Activated CD4-positive, alpha-beta T cell treated with anti-CD3 and anti-CD28 coated beads for 36 hours (primary cell): ENCODE results near the gene TCF12. TPM values are rescaled to one million over a fixed set of nuclear protein-coding genes. Genes with fewer than 3 reads are reported as not detected.

Experiments
- ATAC-seq: fragments of 200-7000 bp; cut with Tn5 transposase; one replicate; pipeline ENCODE4 v1.10.0; 2021; ENCODE audit warnings: mild to moderate bottlenecking, moderate library complexity
- CTCF ChIA-PET: fragments of 350-600 bp; sonication (Branson Sonifier 250); formaldehyde crosslinking; loops from one replicate; lab custom pipeline; 2021; ENCODE audit warnings: antibody characterized with exemption; lab: Charles Lee
- POLR2A ChIA-PET: fragments of 350-600 bp; sonication (Branson Sonifier 250); formaldehyde crosslinking; loops from one replicate; lab custom pipeline; 2021; ENCODE audit warnings: antibody characterized with exemption, inconsistent platforms; lab: Charles Lee
- DNase-seq: peaks from one replicate; pipeline ENCODE4 v3.0.0-alpha.2; 2020
- H3K27ac Mint-ChIP-seq: one replicate; pipeline ENCODE4 v1.8.0; 2021; ENCODE audit warnings: mixed read lengths
- H3K27me3 Mint-ChIP-seq: one replicate; pipeline ENCODE4 v1.8.0; 2021; ENCODE audit warnings: mixed read lengths
- H3K36me3 Mint-ChIP-seq: one replicate; pipeline ENCODE4 v1.8.0; 2021; ENCODE audit warnings: low read depth, mixed read lengths
- H3K4me1 Mint-ChIP-seq: one replicate; pipeline ENCODE4 v1.8.0; 2021; ENCODE audit warnings: mixed read lengths
- H3K4me3 Mint-ChIP-seq: one replicate; pipeline ENCODE4 v1.8.0; 2021; ENCODE audit warnings: mild to moderate bottlenecking, moderate library complexity, mixed read lengths
- H3K9me3 Mint-ChIP-seq: one replicate; pipeline ENCODE4 v1.8.0; 2021; ENCODE audit warnings: low read depth, mixed read lengths
- intact Hi-C, 2 experiments: fragments of 100-400 bp; cut with DNase I in 1 of 2; cut with micrococcal nuclease in 1 of 2; formaldehyde crosslinking; loops; one replicate each; pipeline versions ENCODE4 v1.14.2 to v1.15.1; 2022 to 2024; cut with DNase I, micrococcal nuclease
- total RNA-seq, 2 experiments: library from RNA; stranded (reverse); gene quantifications; one replicate each; pipeline ENCODE4 v1.2.3, GENCODE V29; 2021

Gene TCF12
- total RNA-seq, 2 experiments from 2014 or later = 61.1 to 74.9 TPM

DNA sequence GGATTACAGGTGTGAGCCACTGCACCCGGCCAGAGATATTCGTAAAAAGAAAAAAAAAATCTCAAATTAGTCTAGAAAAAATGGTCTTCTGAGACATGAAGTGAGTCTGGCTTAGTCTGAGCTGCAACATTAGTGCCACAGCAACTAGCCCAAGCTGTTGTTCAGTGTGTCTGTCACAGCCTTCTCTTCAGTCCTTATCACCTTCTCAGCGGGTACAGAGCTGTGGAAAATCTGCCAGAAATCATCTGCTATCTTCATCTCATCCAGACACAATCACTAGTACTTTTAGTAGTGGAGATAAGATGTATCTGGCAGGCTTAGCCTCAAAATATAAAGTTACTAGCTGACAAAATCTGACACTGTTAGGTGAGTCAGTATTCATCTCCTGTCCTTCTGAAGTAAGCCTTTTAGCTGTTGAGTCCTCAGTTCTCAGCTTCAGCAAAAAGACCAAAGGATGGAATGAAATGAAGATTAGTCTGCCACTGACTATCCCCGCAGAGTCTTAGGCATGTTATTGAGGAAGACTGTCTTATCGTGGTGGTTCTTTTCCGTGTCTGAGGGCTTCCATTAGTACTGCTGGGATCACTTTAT, 337.4 kb downstream of the TCF12 start:
- Mint-ChIP-seq H3K36me3 (peaks cover 13% of the 10 kb centered on the region), H3K4me3 (no peak overlapping the region), H3K4me1 (no peaks in the 10 kb centered on the region), H3K27me3 (no peaks in the 10 kb centered on the region), H3K27ac (no peak overlapping the region), H3K9me3 (no peaks in the 10 kb centered on the region)
- ChIA-PET CTCF (interaction anchor here (0.6 to 1.0 kb wide), 2 partner anchors 14 to 105 kb away, joined by 3 read pairs; no protein-coding TSS in a partner anchor), POLR2A (no interaction called here)
- ATAC-seq (no peak), DNase-seq (no peak)
- intact Hi-C loops = no loop called here

DNA sequence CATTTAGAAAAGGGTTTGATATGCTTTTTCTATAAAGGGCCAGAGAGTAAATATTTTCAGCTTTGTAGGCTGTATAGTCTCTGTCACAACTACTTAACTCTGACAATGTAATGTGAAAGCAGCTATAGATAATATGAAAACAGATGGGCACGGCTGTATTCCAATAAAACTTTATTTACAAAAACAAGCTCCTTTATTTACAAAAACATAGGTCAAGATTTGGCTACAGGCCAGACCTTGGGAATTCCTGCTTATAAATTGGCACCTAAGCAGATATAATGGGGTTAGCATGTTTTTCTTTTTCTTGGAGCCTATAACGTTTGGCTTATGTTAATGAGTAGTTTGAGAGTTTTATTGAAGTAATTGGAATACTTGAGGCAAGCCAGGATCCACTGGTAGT, 338.5 kb downstream of the TCF12 start:
- Mint-ChIP-seq H3K9me3 (no peaks in the 10 kb centered on the region), H3K27me3 (no peaks in the 10 kb centered on the region), H3K4me1 (no peaks in the 10 kb centered on the region), H3K4me3 (no peak overlapping the region), H3K27ac (no peak overlapping the region), H3K36me3 (peaks cover 13% of the 10 kb centered on the region)
- ChIA-PET CTCF (interaction anchor here (0.5 kb wide), 1 partner anchor 119 kb away, joined by 4 read pairs; no protein-coding TSS in a partner anchor), POLR2A (no interaction called here)
- intact Hi-C loops = no loop called here
- ATAC-seq (no peak), DNase-seq (no peak)

DNA sequence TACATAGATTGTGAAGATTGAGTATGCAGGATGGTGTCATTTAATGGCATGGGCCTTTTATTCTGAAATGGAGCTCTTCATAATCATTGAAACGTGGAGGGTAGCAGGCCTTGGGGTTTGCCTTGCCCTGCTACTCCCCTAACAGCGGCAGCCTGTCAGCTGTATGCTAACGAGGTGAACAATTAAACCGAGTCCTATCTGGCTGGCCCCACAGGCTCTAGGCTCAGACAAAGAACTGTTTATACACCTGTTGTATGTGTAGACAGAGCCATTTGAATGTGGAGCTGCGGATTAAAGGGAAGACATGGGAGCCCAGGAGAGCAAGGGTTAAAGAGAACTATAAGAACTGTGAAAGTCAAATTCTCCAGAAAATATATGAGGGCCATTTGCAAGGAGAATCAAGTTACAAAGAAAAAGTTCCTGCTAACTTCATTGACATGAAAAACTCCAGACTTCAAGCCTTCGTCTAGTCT, 341.2 kb downstream of the TCF12 start:
- DNase-seq (no peak), ATAC-seq (no peak)
- intact Hi-C loops = no loop called here
- Mint-ChIP-seq H3K27me3 (no peaks in the 10 kb centered on the region), H3K27ac (no peak overlapping the region), H3K4me1 (no peaks in the 10 kb centered on the region), H3K4me3 (no peak overlapping the region), H3K36me3 (peaks cover 16% of the 10 kb centered on the region), H3K9me3 (no peaks in the 10 kb centered on the region)
- ChIA-PET POLR2A (no interaction called here), CTCF (interaction anchor here (1.2 to 1.3 kb wide), 2 partner anchors 11 to 46 kb away, joined by 3 to 4 read pairs; no protein-coding TSS in a partner anchor)

DNA sequence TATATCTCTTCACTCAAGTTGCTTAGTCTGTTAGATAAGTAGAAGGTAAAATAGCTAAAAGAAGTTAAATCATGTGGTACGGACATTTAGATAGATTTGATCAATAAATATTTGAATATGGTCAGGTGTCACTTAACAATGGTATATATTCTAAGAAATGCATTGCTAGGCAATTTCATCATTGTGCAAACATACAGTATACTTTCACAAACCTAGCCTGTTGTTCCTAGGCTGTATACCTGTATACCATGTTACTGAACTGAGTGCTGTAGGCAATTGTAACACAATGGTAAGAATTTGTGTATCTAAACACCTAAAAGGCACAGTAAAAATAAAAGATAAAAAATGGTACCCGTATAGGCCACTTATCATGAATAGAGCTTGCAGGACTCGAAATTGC, 345.1 kb downstream of the TCF12 start:
- Mint-ChIP-seq H3K27ac (no peak overlapping the region), H3K27me3 (no peaks in the 10 kb centered on the region), H3K4me1 (no peaks in the 10 kb centered on the region), H3K9me3 (no peaks in the 10 kb centered on the region), H3K4me3 (no peak overlapping the region), H3K36me3 (peaks cover 12% of the 10 kb centered on the region)
- CTCF ChIA-PET = interaction anchor here (0.7 to 1.5 kb wide), 2 partner anchors 10 to 165 kb away, joined by 3 to 5 read pairs; no protein-coding TSS in a partner anchor
- no peak for ATAC-seq
- intact Hi-C loops = no loop called here
- POLR2A ChIA-PET = no interaction called here
- DNase-seq = no peak

DNA sequence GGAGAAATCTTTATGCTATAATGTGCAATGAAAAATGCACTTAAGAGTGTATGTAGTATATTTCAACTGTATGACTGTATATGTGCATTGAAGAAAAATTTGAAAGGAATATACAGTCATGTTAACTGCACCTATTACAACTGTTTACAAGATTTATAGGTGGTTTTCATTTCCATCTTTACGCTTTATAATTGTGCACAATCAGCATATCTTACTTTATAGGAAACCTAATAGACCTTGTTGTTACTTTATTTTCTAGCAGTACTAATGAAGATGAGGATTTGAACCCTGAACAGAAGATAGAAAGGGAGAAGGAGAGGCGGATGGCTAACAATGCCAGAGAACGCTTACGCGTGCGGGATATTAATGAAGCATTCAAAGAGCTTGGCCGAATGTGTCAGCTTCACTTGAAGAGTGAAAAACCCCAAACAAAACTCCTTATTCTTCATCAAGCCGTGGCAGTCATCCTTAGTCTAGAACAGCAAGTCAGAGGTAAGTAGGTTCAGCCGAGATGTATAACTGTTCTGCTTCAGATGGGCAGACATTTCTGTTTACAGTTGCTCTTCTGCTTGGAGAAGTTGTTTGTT, 354.4 kb downstream of the TCF12 start:
- Mint-ChIP-seq H3K27me3 (no peaks in the 10 kb centered on the region), H3K4me3 (no peak overlapping the region), H3K9me3 (no peaks in the 10 kb centered on the region), H3K4me1 (no peaks in the 10 kb centered on the region), H3K27ac (no peak overlapping the region), H3K36me3 (peaks cover 31% of the 10 kb centered on the region)
- ChIA-PET CTCF (no interaction called here), POLR2A (no interaction called here)
- intact Hi-C loops = no loop called here
- no peak for ATAC-seq
- DNase-seq = no peak

DNA sequence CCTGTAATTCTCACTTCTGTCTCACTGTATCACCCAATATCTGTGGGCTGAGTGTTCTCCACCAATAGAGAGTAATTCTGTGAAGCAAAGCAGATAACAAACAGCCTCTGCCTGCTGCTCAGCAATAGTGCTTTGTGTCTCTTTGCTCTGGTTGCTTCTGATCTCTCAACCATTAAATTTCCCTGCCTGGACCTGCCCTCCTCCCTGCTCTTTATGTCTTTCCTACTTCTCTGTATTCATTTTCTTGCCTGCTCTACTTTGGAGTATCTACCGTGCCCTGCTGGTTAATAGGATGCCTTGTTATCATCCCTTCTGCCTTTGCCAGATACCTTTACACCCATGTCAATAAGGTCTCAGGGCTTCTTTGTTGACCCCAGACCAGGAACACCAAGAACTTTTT, 355.0 kb downstream of the TCF12 start:
- intact Hi-C loops = no loop called here
- H3K9me3 Mint-ChIP-seq = no peaks in the 10 kb centered on the region
- H3K27ac Mint-ChIP-seq = no peak overlapping the region
- H3K4me3 Mint-ChIP-seq = no peak overlapping the region
- POLR2A ChIA-PET = no interaction called here
- DNase-seq (no peak), ATAC-seq (no peak)
- CTCF ChIA-PET = no interaction called here
- no peaks in the 10 kb centered on the region for H3K27me3 Mint-ChIP-seq
- H3K36me3 Mint-ChIP-seq = peaks cover 33% of the 10 kb centered on the region
- no peaks in the 10 kb centered on the region for H3K4me1 Mint-ChIP-seq

DNA sequence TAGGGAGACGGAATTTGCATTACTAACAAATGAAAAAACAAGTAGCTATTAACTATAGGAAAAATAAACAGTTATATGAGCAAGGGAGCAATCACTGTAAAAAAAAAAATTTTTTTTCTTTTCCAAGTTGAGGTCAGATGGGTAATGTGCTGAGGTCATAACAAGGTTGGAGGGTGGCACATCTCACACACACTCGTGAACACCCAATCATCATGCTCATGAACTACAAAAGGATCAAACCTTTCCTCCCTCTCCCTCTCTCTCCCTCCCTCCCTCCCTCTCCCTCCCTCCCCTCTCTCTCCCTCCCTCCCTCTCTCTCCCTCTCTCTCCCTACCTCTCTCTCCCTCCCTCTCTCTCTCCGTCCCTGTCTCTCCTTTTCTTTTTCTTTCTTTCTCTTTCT, 360.0 kb downstream of the TCF12 start:
- ChIA-PET POLR2A (interaction anchor here (0.7 kb wide), 1 partner anchor 129 kb away, joined by 7 read pairs; no protein-coding TSS in a partner anchor), CTCF (interaction anchor here (1.3 kb wide), 1 partner anchor 28 kb away, joined by 5 read pairs; no protein-coding TSS in a partner anchor)
- no peak for ATAC-seq
- Mint-ChIP-seq H3K4me1 (no peaks in the 10 kb centered on the region), H3K36me3 (peaks cover 37% of the 10 kb centered on the region), H3K9me3 (no peaks in the 10 kb centered on the region), H3K27ac (no peak overlapping the region), H3K4me3 (no peak overlapping the region), H3K27me3 (no peaks in the 10 kb centered on the region)
- intact Hi-C loops = no loop called here
- DNase-seq = no peak

DNA sequence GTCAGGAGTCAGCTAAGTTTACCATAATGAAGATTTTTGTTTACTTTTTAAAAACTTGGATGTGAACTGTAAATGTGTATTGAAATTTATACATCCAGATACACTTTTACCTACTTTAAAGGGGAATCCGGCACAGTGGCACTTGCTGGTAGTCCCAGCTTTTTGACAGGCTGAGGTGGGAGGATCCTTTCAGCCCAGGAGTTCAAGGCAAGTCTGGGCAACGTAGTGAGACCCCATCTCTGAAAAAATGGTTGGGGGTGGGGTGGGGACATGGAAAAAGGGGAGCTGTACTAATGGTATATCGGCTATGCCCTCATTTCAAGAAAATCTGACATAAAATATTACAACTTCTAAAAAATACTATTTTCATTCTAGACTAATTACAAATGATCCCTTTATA, 362.0 kb downstream of the TCF12 start:
- no peak for ATAC-seq
- Mint-ChIP-seq H3K36me3 (peaks cover 40% of the 10 kb centered on the region), H3K27ac (no peak overlapping the region), H3K4me1 (peaks cover 3% of the 10 kb centered on the region), H3K9me3 (no peaks in the 10 kb centered on the region), H3K4me3 (no peak overlapping the region), H3K27me3 (no peaks in the 10 kb centered on the region)
- POLR2A ChIA-PET = no interaction called here
- CTCF ChIA-PET = interaction anchor here (0.7 to 1.1 kb wide), 3 partner anchors 16 to 152 kb away, joined by 3 read pairs; no protein-coding TSS in a partner anchor
- no peak for DNase-seq
- intact Hi-C loops = no loop called here

DNA sequence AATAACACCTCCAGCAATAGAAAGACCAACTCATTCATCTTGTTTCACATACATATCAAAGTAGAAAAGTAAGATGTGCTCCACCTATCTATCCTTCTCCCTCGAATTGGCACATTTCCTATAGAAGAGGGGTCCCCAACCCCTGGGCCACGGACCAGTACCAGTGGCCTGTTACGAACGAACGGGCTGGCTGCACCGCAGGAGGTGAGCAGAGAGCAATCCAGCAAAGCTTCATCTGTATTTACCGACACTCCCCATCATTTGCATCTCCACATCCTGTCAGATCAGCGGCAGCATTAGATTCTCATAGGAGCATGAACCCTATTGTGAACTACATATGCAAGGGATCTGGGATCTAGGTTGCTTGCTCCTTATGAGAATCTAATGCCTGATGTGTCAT, 362.9 kb downstream of the TCF12 start:
- DNase-seq (no peak), ATAC-seq (no peak)
- intact Hi-C loops = no loop called here
- Mint-ChIP-seq H3K4me3 (no peak overlapping the region), H3K9me3 (no peaks in the 10 kb centered on the region), H3K27me3 (no peaks in the 10 kb centered on the region), H3K36me3 (peaks cover 37% of the 10 kb centered on the region), H3K4me1 (peaks cover 3% of the 10 kb centered on the region), H3K27ac (no peak overlapping the region)
- ChIA-PET CTCF (interaction anchor here (1.0 to 1.4 kb wide), 3 partner anchors 16 to 42 kb away, joined by 3 read pairs; no protein-coding TSS in a partner anchor), POLR2A (no interaction called here)

DNA sequence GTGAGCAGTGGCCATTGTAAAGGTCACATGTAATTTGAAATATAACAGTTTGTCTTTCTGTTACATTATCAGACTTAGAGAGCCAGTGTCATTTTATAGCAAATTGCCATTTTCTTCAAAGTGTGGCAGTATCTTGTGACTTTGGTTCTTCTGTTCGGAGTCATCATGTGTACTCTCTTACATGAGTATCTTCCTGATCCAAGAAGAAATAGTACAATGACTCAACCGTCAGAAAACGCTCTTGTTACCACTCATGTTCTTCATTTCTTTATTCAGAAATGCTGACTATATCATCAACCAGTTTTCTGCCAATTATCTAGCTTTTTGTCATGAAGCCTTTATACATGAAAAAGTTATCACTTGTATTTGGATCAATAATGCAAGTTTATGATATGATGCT, 364.2 kb downstream of the TCF12 start:
- H3K4me3 Mint-ChIP-seq = no peak overlapping the region
- POLR2A ChIA-PET = interaction anchor here (0.6 kb wide), 1 partner anchor 40 kb away, joined by 11 read pairs; no protein-coding TSS in a partner anchor
- H3K27ac Mint-ChIP-seq = no peak overlapping the region

DNA sequence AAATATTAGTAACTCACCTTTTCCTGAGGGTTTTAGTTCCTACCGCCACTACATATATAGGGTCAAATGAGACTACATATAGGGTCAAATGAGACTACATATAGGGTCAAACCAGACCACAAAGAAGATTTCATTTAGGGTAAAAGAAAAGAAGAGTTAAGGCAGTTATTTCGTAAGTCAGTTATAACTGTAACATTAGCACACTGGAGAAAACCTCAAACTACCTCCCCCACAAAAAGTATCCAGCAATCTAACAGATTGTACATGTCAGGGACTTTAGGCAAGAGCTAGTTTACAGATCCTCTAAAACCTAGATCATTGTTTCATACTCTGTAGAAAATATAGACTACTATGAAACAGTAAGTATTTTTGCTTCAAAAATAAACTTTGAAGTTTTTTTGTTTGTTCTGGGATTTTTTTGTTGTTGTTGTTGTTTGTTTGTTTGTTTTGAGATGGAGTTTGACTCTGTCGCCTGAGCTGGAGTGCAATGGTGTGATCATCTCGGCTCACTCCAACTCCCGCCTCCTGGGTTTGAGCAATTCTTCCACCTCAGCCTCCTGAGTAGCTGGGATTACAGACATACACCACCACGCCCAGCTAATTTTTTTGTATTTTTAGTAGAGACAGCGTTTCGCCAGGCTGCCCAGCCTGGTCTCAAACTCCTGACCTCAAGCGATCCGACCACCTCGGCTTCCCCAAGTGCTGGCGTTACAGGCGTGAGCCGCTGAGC, 365.5 kb downstream of the TCF12 start:
- CTCF ChIA-PET = interaction anchor here (0.6 to 1.3 kb wide), 3 partner anchors 13 to 23 kb away, joined by 3 to 5 read pairs (median 3); no protein-coding TSS in a partner anchor
- POLR2A ChIA-PET = no interaction called here
- intact Hi-C loops = no loop called here
- Mint-ChIP-seq H3K9me3 (no peaks in the 10 kb centered on the region), H3K4me1 (peaks cover 3% of the 10 kb centered on the region), H3K4me3 (no peak overlapping the region), H3K27ac (no peak overlapping the region), H3K36me3 (peaks cover 49% of the 10 kb centered on the region), H3K27me3 (no peaks in the 10 kb centered on the region)
- ATAC-seq (no peak), DNase-seq (no peak)

More for the DNA sequence above, 364.2 kb downstream of the TCF12 start:
- H3K4me1 Mint-ChIP-seq = peaks cover 3% of the 10 kb centered on the region
- H3K27me3 Mint-ChIP-seq = no peaks in the 10 kb centered on the region
- no peak for DNase-seq
- CTCF ChIA-PET = interaction anchor here (1.4 kb wide), 1 partner anchor 44 kb away, joined by 3 read pairs; no protein-coding TSS in a partner anchor
- H3K9me3 Mint-ChIP-seq = no peaks in the 10 kb centered on the region
- intact Hi-C loops = no loop called here
- no peak for ATAC-seq
- peaks cover 44% of the 10 kb centered on the region for H3K36me3 Mint-ChIP-seq
